Measurements from ENCODE around the gene MPZL1.

MPZL1 gene

GRCh38 chr1:167755654-167756053, 33.9 kb downstream of the MPZL1 start:
- no peak overlapping the region for H3K27ac ChIP-seq
- TF ChIP-seq, protein P1, sequence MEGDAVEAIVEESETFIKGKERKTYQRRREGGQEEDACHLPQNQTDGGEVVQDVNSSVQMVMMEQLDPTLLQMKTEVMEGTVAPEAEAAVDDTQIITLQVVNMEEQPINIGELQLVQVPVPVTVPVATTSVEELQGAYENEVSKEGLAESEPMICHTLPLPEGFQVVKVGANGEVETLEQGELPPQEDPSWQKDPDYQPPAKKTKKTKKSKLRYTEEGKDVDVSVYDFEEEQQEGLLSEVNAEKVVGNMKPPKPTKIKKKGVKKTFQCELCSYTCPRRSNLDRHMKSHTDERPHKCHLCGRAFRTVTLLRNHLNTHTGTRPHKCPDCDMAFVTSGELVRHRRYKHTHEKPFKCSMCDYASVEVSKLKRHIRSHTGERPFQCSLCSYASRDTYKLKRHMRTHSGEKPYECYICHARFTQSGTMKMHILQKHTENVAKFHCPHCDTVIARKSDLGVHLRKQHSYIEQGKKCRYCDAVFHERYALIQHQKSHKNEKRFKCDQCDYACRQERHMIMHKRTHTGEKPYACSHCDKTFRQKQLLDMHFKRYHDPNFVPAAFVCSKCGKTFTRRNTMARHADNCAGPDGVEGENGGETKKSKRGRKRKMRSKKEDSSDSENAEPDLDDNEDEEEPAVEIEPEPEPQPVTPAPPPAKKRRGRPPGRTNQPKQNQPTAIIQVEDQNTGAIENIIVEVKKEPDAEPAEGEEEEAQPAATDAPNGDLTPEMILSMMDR (conservative IDR thresholded peaks at IDR 0.05): no peak
- TF ChIP-seq ZFX (IDR thresholded peaks at IDR 0.05): no peak

DNA sequence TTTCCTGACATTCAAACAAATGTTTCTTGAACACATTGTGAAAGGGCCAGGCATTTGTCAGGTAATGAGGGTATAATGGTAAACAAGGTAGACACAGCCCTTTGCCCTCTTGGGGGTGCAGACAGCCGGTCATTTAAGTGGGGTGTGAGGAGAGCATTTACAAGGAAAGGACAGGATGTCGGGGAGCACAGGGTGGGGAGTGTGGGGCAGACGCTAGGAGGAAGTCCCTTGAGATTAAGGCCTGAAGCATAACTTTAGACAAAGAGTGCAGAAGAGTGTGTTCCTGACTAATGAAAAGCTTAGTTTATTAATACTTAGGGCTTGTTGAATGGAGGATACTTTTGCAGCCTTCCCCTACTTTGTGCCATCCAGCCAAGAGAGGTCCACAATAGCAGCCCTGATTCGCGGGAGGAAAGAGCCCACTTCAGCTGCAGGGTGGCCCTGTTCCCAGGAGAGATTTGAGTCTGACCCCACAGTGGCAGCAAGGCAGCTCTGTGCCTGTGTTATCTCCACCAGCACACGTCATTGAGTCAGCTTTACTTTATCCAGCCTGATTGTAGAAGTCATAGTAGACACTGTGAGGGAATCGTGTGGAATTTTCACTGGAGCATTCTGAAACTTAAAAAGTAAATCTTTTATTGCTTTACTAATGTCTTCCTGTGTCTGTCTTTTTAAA, 35.1 kb downstream of the MPZL1 start:
- no peak overlapping the region for H3K27ac ChIP-seq
- TF ChIP-seq ZFX (IDR thresholded peaks at IDR 0.05): no peak
- TF ChIP-seq, protein P1 (conservative IDR thresholded peaks at IDR 0.05): no peak

GRCh38 chr1:167757433-167758309, 35.9 kb downstream of the MPZL1 start:
- TF ChIP-seq, protein P1 (conservative IDR thresholded peaks at IDR 0.05): no peak
- TF ChIP-seq ZFX (IDR thresholded peaks at IDR 0.05): no peak
- no peak overlapping the region for H3K27ac ChIP-seq

DNA sequence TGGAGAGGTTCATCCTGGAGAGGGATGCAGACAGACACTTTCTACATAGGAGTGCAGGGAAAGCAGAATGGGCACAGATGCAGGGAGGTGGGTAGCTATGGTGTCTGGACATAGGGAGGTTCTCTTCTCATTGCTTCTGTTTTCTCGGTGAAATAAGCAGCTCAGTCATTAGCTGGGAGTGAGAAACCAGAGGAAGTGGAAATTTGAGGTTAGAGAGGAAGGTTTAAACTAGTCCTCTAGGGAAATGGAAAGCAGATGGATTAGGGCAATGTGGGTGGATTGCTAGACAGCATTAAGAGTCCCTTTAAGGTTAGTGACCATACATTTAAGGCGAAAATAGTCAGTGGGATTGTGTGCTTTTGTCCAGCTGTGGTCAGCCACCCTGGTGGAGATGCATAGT, 39.6 kb downstream of the MPZL1 start:
- no peak for TF ChIP-seq ZFX (IDR thresholded peaks at IDR 0.05)
- TF ChIP-seq, protein P1 (conservative IDR thresholded peaks at IDR 0.05): no peak
- no peak overlapping the region; the same call in 1 of the 2 replicates for H3K27ac ChIP-seq

DNA sequence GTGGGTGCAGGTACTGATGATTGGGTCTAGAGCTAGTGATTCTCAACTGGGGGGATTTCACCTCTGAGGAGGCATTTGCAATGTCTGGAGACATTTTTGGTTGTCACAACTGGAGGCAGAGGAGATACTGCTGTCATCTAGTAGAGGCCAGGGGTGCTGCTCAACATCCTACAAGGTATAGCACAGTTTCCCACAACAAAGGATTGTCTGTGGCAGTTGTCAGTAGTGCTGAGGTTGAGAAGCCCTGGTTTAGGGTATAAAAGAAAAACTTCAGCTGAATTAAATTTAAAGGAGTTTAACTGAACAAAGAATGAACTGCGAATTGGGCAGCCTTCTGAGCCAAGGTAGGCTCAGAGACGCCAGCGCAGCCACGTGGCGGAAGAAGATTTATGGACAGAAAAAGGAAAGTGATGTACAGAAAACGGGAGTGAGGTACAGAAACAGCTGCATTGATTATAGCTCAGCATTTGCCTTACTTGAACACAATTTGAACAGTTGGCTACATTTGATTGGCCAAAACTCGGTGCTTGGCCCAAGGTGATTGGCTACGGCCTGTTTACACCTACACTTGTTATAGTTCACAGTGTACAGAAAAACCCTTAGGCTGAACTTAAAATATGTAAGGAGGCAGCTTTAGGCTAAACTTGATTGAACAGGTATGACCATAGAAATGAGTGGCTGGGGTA, 40.4 kb downstream of the MPZL1 start:
- H3K27ac ChIP-seq: peak overlapping the region; percentile 12; the same call in 1 of the 2 replicates
- TF ChIP-seq ZFX (IDR thresholded peaks at IDR 0.05): no peak
- TF ChIP-seq, protein P1 (conservative IDR thresholded peaks at IDR 0.05): no peak

DNA sequence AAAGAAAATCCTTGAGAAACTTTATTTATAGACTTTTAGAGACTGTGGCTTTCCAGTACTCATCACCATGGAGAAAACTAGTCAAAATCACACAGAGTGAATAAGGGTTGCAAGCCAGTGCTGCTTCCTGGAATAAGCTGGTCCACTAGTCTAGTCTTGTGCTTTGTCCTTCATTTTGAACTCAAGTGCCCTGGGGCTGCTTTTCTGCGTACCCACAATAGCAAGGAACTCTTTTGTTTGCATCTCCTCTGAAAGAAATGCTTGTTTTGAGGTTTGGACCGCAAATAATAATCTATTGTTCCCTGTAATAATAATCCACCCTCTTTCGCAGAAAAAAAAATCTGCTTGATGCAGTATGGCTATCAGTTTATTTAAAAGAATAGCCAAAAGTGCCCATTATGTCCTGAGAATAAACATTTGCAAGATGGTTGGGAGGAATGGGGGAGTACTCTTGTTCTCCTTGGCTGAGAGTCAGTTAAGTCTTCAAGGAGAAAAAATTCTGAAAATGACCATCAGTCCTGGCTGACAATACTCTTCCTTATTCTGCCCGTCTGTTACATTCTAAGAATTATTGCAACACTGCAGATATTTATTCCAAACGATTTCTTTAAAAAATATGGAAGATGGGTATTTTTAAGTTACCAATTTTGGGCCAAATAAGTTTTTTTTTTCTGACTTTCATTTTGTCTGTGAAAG, 41.9 kb downstream of the MPZL1 start:
- TF ChIP-seq ZFX (IDR thresholded peaks at IDR 0.05): no peak
- TF ChIP-seq, protein P1 (conservative IDR thresholded peaks at IDR 0.05): no peak
- H3K27ac ChIP-seq: peak overlapping the region; percentile 30; the same call in 1 of the 2 replicates

Measured in C4-2B (cell line).